HL-60 (cell line): ENCODE measurements around the gene NUBP2.

Experiments used
- TF ChIP-seq, protein P1 (sequence below): IDR thresholded peaks from one replicate; pipeline ENCODE4 v1.5.1; 2011; ENCODE audit warnings: low read length, control low read depth, inconsistent platforms; ENCODE audit not compliant: insufficient read depth
- TF ChIP-seq, protein P2 (sequence below): IDR thresholded peaks from 2 replicates; pipeline ENCODE4 v1.6.1; 2012; ENCODE audit warnings: low read depth; ENCODE audit not compliant: insufficient replicate concordance

DNA sequence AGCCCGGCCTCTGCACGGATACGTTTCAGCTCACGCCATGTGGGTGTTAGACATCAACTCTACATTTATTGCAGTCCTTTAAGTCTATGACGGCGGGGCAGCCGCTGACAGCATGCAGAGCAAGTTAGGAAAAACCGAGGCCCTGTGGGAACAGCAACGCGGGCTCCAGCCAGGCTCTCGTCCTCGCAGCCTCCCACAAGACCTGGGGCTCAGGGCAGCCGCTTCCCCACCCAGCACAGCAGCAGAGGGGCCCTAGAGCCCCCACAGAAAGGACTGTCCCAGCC lies 6.1 kb upstream of the NUBP2 start:
- TF ChIP-seq, protein P1, sequence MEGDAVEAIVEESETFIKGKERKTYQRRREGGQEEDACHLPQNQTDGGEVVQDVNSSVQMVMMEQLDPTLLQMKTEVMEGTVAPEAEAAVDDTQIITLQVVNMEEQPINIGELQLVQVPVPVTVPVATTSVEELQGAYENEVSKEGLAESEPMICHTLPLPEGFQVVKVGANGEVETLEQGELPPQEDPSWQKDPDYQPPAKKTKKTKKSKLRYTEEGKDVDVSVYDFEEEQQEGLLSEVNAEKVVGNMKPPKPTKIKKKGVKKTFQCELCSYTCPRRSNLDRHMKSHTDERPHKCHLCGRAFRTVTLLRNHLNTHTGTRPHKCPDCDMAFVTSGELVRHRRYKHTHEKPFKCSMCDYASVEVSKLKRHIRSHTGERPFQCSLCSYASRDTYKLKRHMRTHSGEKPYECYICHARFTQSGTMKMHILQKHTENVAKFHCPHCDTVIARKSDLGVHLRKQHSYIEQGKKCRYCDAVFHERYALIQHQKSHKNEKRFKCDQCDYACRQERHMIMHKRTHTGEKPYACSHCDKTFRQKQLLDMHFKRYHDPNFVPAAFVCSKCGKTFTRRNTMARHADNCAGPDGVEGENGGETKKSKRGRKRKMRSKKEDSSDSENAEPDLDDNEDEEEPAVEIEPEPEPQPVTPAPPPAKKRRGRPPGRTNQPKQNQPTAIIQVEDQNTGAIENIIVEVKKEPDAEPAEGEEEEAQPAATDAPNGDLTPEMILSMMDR, result no peak
- TF ChIP-seq, protein P2, sequence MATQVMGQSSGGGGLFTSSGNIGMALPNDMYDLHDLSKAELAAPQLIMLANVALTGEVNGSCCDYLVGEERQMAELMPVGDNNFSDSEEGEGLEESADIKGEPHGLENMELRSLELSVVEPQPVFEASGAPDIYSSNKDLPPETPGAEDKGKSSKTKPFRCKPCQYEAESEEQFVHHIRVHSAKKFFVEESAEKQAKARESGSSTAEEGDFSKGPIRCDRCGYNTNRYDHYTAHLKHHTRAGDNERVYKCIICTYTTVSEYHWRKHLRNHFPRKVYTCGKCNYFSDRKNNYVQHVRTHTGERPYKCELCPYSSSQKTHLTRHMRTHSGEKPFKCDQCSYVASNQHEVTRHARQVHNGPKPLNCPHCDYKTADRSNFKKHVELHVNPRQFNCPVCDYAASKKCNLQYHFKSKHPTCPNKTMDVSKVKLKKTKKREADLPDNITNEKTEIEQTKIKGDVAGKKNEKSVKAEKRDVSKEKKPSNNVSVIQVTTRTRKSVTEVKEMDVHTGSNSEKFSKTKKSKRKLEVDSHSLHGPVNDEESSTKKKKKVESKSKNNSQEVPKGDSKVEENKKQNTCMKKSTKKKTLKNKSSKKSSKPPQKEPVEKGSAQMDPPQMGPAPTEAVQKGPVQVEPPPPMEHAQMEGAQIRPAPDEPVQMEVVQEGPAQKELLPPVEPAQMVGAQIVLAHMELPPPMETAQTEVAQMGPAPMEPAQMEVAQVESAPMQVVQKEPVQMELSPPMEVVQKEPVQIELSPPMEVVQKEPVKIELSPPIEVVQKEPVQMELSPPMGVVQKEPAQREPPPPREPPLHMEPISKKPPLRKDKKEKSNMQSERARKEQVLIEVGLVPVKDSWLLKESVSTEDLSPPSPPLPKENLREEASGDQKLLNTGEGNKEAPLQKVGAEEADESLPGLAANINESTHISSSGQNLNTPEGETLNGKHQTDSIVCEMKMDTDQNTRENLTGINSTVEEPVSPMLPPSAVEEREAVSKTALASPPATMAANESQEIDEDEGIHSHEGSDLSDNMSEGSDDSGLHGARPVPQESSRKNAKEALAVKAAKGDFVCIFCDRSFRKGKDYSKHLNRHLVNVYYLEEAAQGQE, result no peak
